GM21529 (cell line): ENCODE results near the gene LAGE3.

Source experiments
- ATAC-seq: cut with Tn5 transposase; IDR thresholded peaks from one replicate; pipeline ENCODE4 v1.9.1; 2021; ENCODE audit not compliant: unreplicated experiment

The LAGE3 gene

GRCh38 chrX:154436983-154437752 is 41.9 kb downstream of the LAGE3 start, which contains the start of gene GDI1:
TSS of gene GDI1 (plus strand) at chrX:154437154. CDS start at chrX:154437255, 101 bp downstream.
- ATAC-seq: no peak

GRCh38 chrX:154436374-154436982 is 42.6 kb downstream of the LAGE3 start:
- no peak for ATAC-seq

GRCh38 chrX:154435171-154435733 is 43.8 kb downstream of the LAGE3 start:
- ATAC-seq: no peak

- ATAC-seq: no peak
Observed at GRCh38 chrX:154434394-154435168, 44.5 kb downstream of the LAGE3 start.

DNA sequence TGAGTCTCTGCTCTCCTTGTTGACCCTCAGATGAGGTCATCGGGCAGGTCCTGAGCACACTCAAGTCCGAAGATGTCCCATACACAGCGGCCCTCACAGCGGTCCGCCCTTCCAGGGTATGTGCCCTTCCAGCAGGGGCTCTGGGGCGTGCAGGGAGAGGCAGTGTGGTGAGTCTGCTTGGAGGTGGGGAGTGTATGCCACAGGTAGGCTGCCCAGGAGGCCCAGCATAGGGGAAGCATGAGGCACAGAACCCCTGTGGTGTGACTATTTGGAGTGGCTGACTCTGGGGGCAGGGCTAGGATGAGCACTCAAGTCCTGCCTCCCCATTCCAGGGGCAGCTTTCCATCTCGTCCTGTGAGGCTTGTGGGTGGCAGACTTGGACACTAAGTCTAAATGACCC is 45.5 kb downstream of the LAGE3 start:
- ATAC-seq: no peak

GRCh38 chrX:154432210-154432609 is 46.9 kb downstream of the LAGE3 start:
- no peak for ATAC-seq

DNA sequence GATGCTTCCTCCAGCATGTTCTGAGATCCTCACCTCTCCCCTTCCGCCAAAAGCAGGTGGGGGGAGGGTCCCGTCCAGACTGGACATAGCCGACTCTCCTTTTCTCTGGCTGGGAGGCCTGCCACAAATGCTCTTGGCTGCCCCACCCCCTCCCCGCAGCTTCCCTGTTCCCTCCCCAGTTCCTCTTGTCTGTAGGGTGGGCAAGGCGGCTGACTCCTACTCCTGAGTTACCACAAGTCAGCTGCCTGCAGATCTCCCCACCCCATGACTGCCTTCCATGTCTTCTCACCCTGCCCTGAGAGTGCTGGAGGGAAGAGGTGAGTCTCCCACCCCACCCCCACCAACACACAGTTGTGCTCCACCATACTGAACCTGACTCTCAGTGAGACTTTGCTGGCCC is 47.7 kb downstream of the LAGE3 start:
- no peak for ATAC-seq

DNA sequence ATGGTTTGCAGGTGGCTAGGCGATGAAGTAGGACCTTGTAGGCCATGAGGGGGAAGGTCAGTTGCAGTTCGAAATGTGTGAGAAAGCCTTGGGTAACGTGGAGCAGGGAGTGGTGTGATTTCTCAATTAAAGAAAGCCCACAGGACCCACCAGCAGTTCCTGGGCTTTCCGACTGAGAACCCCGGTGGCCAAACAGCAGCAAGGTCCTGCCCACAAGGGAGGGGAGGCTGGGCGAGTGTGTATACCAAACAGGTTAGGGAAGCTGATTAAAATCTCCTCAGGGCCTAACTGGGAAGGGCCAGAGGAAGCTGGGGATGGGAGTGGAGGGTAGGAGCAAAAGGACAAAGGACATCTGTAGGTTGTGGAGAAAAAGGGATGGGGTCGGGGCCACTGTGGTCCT is 48.2 kb downstream of the LAGE3 start:
- ATAC-seq: no peak

GRCh38 chrX:154430479-154430878 is 48.6 kb downstream of the LAGE3 start:
- no peak for ATAC-seq

- no peak for ATAC-seq
Observed at GRCh38 chrX:154429711-154430110, 49.4 kb downstream of the LAGE3 start.

GRCh38 chrX:154428176-154429171 is 50.6 kb downstream of the LAGE3 start, which contains the start of gene ATP6AP1:
TSS of gene ATP6AP1 (plus strand) at chrX:154428677. CDS start at chrX:154428693, 16 bp downstream.
- peak; percentile 98 for ATAC-seq
